ENCODE measurements around the gene VPS45. TPM values are rescaled to one million over a fixed set of nuclear protein-coding genes. Genes with fewer than 3 reads are reported as not detected.
"Not testable (repeated sequence)": the region's sequence is repeated elsewhere in the genome, so short reads cannot be mapped to it uniquely, and the experiment has no call there.

Gene VPS45
- total RNA-seq, 1 donor from 2014 or later: 64.1 TPM

DNA sequence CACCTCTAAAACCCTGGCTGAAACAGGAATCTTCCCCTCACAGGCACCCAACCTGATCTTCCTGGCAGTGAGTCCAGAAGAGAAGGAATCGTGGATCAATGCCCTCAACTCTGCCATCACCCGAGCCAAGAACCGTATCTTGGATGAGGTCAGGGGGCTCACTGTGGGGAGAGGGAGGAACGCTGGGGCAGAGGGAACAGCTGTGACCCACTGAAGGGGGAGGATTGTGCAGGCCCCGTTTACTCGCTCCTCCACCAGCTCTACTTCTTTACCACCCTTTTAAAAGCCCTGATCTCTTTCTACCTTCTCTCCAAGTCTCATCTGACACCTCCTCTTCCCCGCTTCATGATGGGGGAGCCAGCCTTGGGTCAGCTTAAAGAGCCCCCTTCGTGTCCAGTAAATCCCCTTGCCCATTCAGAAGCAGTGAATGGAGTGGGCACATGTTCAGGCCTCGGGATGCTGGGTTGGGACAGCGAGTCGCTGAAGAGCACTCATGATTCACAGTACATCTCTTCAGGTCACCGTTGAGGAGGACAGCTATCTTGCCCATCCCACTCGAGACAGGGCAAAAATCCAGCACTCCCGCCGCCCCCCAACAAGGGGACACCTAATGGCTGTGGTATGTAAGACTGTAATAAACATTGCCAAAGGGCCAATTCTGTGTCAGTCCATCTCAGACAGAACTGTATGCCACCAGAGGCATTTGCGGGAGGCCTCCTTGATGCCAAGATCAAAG is 89.5 kb downstream of the VPS45 start:
- no peak for DNase-seq (ENCODE audit: low read depth)

DNA sequence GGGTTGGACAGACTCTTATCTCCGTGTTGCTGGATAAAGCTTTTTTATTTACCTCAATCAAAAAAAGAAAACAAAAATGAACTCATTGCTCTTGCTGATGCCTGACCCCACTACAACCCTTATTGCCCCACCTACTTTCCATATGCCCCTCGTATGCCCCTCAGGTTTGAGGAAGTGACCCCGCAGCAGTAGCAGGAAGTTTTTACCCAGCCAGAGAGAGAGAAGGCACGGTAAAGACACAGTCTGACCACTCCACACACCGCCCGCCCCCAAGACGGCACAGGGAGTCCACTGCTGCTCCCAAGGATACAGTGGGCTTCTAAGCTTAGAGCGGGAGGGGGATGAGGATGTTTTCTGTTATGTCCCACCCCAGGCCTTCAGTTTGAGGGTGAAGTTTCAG is 92.0 kb downstream of the VPS45 start:
- no peak for DNase-seq (ENCODE audit: low read depth)

- DNase-seq (ENCODE audit: low read depth): no peak
Observed at GRCh38 chr1:150160964-150161621, 93.5 kb downstream of the VPS45 start.

- DNase-seq (ENCODE audit: low read depth): no peak
Observed at GRCh38 chr1:150161747-150162581, 94.4 kb downstream of the VPS45 start.

DNA sequence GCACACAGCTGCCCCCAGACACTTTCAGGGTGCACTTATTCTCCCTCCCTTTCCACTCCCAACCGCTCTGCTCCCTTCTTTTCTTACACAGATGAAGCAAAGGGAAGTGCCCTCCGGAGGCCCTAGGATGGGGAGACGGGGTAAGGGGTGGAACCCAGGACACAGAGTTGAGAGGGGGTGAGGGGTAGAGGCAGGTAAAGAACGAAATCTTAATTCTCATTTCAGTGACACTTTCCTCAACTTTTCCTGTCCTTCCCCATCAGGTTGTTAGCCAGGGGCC is 94.9 kb downstream of the VPS45 start:
- no peak for DNase-seq (ENCODE audit: low read depth)

- DNase-seq (ENCODE audit: low read depth): peak; percentile 96
Observed at GRCh38 chr1:150162862-150163706, 95.5 kb downstream of the VPS45 start.

GRCh38 chr1:150164224-150164623 is 96.6 kb downstream of the VPS45 start:
- no peak for DNase-seq (ENCODE audit: low read depth)

- DNase-seq (ENCODE audit: low read depth): no peak
Observed at GRCh38 chr1:150164779-150165178, 97.2 kb downstream of the VPS45 start.

DNA sequence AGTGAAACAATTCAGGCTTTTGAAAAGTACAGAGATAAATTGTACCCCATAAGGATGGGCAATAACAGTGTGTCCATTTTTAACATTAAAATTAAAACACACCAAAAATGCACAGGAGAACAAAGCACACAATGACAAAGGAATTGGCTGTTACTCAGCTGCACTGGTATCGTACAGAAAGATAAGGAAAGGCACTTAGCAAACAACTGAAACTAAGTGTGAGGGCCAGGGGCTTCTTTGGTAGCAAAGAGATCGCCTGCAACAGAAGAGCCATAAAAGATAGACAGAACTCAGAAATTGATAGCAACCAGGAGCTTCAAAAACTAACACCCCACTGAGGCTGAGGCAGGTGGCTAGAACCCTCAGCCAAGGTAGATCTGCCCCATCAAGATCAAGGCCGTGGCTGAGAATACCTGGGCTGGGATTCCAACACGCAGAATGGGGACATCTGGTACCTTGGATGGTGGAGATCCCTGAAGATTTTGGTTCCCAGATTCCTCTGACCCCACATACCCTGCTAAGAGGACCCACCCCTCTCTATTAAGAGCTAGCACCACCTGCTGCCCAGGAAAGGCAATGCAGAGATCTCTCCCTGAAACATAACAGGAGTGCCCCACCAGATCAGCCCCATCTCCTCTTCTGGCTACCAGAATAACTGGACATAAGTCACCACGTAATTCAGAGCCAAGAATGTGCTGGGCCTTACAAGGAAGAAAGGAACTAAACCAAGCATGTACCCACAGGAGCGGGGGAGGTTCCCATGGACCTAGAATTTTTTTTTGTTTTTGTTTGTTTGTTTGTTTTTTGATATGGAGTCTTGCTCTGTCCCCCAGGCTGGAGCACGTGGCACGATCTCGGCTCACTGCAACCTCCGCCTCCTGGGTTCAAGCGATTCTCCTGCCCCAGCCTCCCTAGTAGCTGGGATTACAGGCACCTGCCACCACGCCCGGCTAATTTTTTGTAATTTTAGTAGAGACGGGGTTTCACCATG is 98.3 kb downstream of the VPS45 start:
- DNase-seq (ENCODE audit: low read depth): peak; percentile 72

GRCh38 chr1:150168960-150169601 is 101.5 kb downstream of the VPS45 start:
- peak; percentile 69 for DNase-seq (ENCODE audit: low read depth)

GRCh38 chr1:150171801-150172200 is 104.2 kb downstream of the VPS45 start:
- no peak for DNase-seq (ENCODE audit: low read depth)

- DNase-seq (ENCODE audit: low read depth): no peak
Observed at GRCh38 chr1:150173141-150173585, 105.6 kb downstream of the VPS45 start.

GRCh38 chr1:150176593-150176992 is 109.0 kb downstream of the VPS45 start:
- DNase-seq (ENCODE audit: low read depth): no peak

- DNase-seq (ENCODE audit: low read depth): no peak
Observed at GRCh38 chr1:150178548-150178947, 111.0 kb downstream of the VPS45 start.

- DNase-seq (ENCODE audit: low read depth): no peak
Observed at GRCh38 chr1:150179867-150180266, 112.3 kb downstream of the VPS45 start.

DNA sequence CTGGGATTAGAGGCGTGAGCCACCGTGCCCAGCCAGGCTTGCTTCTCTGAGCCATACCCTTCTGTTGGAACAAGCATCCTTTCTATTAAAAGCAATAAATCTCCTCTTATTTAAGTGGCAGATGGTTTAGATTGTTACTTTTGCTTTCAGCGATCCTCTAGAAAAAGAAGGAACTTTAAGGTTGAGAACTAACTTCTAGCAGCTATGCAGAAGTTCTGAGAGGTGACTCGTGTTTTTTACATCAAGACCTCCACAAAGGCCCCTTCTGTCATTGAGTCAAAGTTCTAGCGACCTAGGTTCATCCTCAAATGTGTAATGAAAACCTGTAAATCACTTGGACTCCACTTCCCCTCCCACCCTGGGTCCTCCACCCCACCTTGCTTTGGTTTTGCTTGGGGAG is 112.9 kb downstream of the VPS45 start:
- no peak for DNase-seq (ENCODE audit: low read depth)

GRCh38 chr1:150182247-150182646 is 114.7 kb downstream of the VPS45 start:
- no peak for DNase-seq (ENCODE audit: low read depth)

GRCh38 chr1:150183061-150183460 is 115.5 kb downstream of the VPS45 start:
- no peak for DNase-seq (ENCODE audit: low read depth)

GRCh38 chr1:150185481-150185880 is 117.9 kb downstream of the VPS45 start:
- no peak for DNase-seq (ENCODE audit: low read depth)

DNA sequence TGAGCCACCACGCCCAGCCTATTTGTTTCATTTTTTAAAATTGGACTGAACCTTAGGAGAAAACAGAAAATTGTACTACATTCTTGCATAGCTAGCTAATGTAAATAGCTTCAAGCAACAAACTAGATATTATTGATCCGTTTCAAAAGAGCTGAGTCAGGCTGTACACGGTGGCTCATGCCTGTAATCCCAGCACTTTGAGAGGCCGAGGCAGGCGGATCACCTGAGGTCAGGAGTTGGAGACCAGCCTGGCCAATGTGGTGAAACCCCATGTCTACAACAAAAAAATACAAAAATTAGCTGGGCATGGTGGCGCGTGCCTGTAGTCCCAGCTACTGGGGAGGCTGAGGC is 118.8 kb downstream of the VPS45 start:
- DNase-seq (ENCODE audit: low read depth): not testable (repeated sequence)
